ENCODE results near the gene ERBB2. TPM values are rescaled to one million over a fixed set of nuclear protein-coding genes. Genes with fewer than 3 reads are reported as not detected.

ERBB2 gene
- total RNA-seq, 1 donor from 2014 or later: 66.2 TPM

- Mint-ChIP-seq H3K27ac (ENCODE audit: unreplicated experiment) (no peak overlapping the region), H3K4me3 (ENCODE audit: unreplicated experiment) (no peak overlapping the region), H3K9me3 (ENCODE audit: unreplicated experiment) (no peaks in the 10 kb centered on the region), H3K27me3 (ENCODE audit: unreplicated experiment) (peaks cover 39% of the 10 kb centered on the region), H3K36me3 (ENCODE audit: unreplicated experiment) (no peaks in the 10 kb centered on the region), H3K4me1 (ENCODE audit: unreplicated experiment) (peaks cover 8% of the 10 kb centered on the region)
- TF ChIP-seq CTCF (IDR thresholded peaks at IDR 0.05): no peak
- no peak for DNase-seq (ENCODE audit: extremely low spot score, unreplicated experiment)
These were observed 55.9 kb downstream of the ERBB2 start for GRCh38 chr17:39755554-39756379.

- no peak overlapping the region for H3K27ac Mint-ChIP-seq (ENCODE audit: unreplicated experiment)
- H3K27me3 Mint-ChIP-seq (ENCODE audit: unreplicated experiment): peaks cover 43% of the 10 kb centered on the region
- H3K36me3 Mint-ChIP-seq (ENCODE audit: unreplicated experiment): no peaks in the 10 kb centered on the region
- DNase-seq (ENCODE audit: extremely low spot score, unreplicated experiment): no peak
- H3K4me1 Mint-ChIP-seq (ENCODE audit: unreplicated experiment): peaks cover 8% of the 10 kb centered on the region
- no peak overlapping the region for H3K4me3 Mint-ChIP-seq (ENCODE audit: unreplicated experiment)
- H3K9me3 Mint-ChIP-seq (ENCODE audit: unreplicated experiment): no peaks in the 10 kb centered on the region
- TF ChIP-seq CTCF (IDR thresholded peaks at IDR 0.05): no peak
These were observed 56.7 kb downstream of the ERBB2 start for GRCh38 chr17:39756380-39757079.

GRCh38 chr17:39757176-39757662, 57.4 kb downstream of the ERBB2 start:
- peaks cover 43% of the 10 kb centered on the region for H3K27me3 Mint-ChIP-seq (ENCODE audit: unreplicated experiment)
- no peak overlapping the region for H3K27ac Mint-ChIP-seq (ENCODE audit: unreplicated experiment)
- no peaks in the 10 kb centered on the region for H3K36me3 Mint-ChIP-seq (ENCODE audit: unreplicated experiment)
- peaks cover 7% of the 10 kb centered on the region for H3K4me1 Mint-ChIP-seq (ENCODE audit: unreplicated experiment)
- H3K4me3 Mint-ChIP-seq (ENCODE audit: unreplicated experiment): no peak overlapping the region
- no peak for TF ChIP-seq CTCF (IDR thresholded peaks at IDR 0.05)
- no peaks in the 10 kb centered on the region for H3K9me3 Mint-ChIP-seq (ENCODE audit: unreplicated experiment)
- no peak for DNase-seq (ENCODE audit: extremely low spot score, unreplicated experiment)

GRCh38 chr17:39757931-39758873, 58.3 kb downstream of the ERBB2 start:
- H3K27me3 Mint-ChIP-seq (ENCODE audit: unreplicated experiment): peaks cover 48% of the 10 kb centered on the region
- H3K4me3 Mint-ChIP-seq (ENCODE audit: unreplicated experiment): no peak overlapping the region
- no peak overlapping the region for H3K27ac Mint-ChIP-seq (ENCODE audit: unreplicated experiment)
- H3K9me3 Mint-ChIP-seq (ENCODE audit: unreplicated experiment): no peaks in the 10 kb centered on the region
- H3K4me1 Mint-ChIP-seq (ENCODE audit: unreplicated experiment): peaks cover 9% of the 10 kb centered on the region
- no peak for DNase-seq (ENCODE audit: extremely low spot score, unreplicated experiment)
- TF ChIP-seq CTCF (IDR thresholded peaks at IDR 0.05): no peak
- H3K36me3 Mint-ChIP-seq (ENCODE audit: unreplicated experiment): no peaks in the 10 kb centered on the region
